Measurements from ENCODE around the gene RNASEH2B.

GRCh38 chr13:50974268-50974667, 64.7 kb downstream of the RNASEH2B start:
- TF ChIP-seq, protein P1, sequence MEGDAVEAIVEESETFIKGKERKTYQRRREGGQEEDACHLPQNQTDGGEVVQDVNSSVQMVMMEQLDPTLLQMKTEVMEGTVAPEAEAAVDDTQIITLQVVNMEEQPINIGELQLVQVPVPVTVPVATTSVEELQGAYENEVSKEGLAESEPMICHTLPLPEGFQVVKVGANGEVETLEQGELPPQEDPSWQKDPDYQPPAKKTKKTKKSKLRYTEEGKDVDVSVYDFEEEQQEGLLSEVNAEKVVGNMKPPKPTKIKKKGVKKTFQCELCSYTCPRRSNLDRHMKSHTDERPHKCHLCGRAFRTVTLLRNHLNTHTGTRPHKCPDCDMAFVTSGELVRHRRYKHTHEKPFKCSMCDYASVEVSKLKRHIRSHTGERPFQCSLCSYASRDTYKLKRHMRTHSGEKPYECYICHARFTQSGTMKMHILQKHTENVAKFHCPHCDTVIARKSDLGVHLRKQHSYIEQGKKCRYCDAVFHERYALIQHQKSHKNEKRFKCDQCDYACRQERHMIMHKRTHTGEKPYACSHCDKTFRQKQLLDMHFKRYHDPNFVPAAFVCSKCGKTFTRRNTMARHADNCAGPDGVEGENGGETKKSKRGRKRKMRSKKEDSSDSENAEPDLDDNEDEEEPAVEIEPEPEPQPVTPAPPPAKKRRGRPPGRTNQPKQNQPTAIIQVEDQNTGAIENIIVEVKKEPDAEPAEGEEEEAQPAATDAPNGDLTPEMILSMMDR (IDR thresholded peaks at IDR 0.05), result no peak
- TF ChIP-seq POLR2A (IDR thresholded peaks at IDR 0.05), result no peak
